HG02571 (cell line): ENCODE results near the gene GIMD1.
"Not testable (repeated sequence)": the region's sequence is repeated elsewhere in the genome, so short reads cannot be mapped to it uniquely, and the experiment has no call there.

Experiments
- ATAC-seq: cut with Tn5 transposase; IDR thresholded peaks from one replicate; pipeline ENCODE4 v1.9.1; 2021; ENCODE audit warnings: mild to moderate bottlenecking, moderate library complexity; ENCODE audit not compliant: unreplicated experiment

GIMD1 gene

GRCh38 chr4:106368678-106369077, at the start of gene GIMD1:
Gene GIMD1 (minus strand): TSS chr4:106368778. CDS start chr4:106367435, 1,343 bp downstream.
- no peak for ATAC-seq

GRCh38 chr4:106414366-106414765, 45.8 kb upstream of the GIMD1 start:
- ATAC-seq = no peak

GRCh38 chr4:106409901-106410889, 41.6 kb upstream of the GIMD1 start:
- ATAC-seq = no peak

GRCh38 chr4:106408004-106408403, 39.4 kb upstream of the GIMD1 start:
- ATAC-seq = not testable (repeated sequence)

DNA sequence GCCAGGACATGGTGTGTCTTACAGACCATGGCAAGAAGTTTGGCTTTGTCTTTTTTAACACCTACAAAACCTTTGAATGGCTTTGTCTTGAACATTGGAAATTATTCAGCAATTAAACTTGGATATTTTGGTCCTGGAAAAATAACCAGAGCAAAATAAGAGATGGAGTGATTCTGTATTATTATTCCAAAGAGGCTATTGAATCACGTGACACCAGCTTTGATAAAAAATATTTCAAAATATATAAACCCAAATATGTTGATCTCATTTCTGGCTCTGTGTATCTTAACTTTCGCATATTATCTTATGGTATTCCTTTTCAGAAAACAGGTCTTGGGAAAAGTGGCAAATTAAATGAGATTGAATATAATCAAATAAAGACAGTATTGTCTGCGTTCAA, 32.6 kb upstream of the GIMD1 start:
- no peak for ATAC-seq

- not testable (repeated sequence) for ATAC-seq
Observed at GRCh38 chr4:106398898-106399297, 30.3 kb upstream of the GIMD1 start.

GRCh38 chr4:106395582-106395981, 27.0 kb upstream of the GIMD1 start:
- ATAC-seq = no peak

- ATAC-seq = no peak
Observed at GRCh38 chr4:106385853-106386393, 17.3 kb upstream of the GIMD1 start.

GRCh38 chr4:106384878-106385277, 16.3 kb upstream of the GIMD1 start:
- ATAC-seq = no peak

DNA sequence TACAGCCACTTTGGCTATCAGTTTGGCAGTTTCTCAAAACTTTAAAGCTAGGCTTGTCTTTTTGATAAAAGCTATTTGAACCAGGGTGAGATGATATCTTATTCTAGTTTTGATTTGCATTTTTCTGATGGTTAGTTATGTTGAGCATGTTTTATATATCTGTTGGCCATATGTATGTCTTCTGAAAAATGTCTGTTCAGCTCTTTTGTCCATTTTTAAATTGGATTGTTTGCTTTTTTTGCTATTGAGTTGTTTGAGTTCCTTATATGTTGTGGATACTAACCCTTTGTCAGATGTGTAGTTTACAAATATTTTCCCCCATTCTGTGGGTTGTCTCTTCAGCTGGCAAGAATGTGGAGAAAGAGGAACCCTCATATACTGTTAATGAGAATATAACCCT, 11.6 kb upstream of the GIMD1 start:
- ATAC-seq = no peak

GRCh38 chr4:106373026-106373425, 4.4 kb upstream of the GIMD1 start:
- no peak for ATAC-seq

GRCh38 chr4:106371161-106371560, 2.6 kb upstream of the GIMD1 start:
- no peak for ATAC-seq

GRCh38 chr4:106370214-106370613, 1.6 kb upstream of the GIMD1 start:
- ATAC-seq = no peak

- ATAC-seq = no peak
Observed at GRCh38 chr4:106369456-106370060, 980 bp upstream of the GIMD1 start.

DNA sequence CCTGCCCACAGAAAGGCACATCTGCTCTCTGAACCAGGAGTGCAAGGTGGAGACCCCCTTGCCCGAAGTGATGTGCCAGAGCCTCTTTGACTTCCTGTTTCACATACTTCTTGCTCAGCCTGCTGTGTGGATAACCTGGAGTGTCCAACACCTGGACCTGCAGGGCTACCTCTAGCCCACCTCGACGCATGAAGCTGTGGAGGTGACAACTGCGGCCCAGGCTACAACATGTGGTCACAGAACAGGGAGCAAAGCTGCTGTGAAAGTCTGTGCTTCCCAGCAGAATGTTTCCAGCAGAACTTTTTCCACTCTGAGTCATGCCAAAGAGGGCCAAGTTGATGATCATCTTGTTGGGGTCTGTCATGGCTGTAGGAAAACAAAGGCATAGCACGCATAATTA, 1.5 kb downstream of the GIMD1 start:
- no peak for ATAC-seq

DNA sequence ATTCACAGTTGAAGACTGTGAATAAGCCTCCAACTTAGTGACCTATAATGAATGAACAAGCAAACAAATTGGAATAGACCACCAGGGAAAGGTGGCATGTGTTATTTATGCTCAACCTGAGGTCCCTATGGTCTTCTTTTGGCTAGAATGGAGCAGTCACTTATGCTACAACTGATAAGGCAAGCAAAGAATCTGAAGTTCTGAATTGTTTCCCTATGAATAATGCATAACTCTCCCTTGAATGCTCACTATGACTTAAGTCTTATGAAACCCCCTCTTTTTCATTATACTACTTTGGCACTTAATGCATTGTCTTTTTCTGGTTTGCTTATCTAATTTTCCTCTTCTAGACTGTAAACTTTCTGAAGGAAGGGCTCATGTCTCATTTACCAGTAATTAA, 2.6 kb downstream of the GIMD1 start:
- no peak for ATAC-seq

DNA sequence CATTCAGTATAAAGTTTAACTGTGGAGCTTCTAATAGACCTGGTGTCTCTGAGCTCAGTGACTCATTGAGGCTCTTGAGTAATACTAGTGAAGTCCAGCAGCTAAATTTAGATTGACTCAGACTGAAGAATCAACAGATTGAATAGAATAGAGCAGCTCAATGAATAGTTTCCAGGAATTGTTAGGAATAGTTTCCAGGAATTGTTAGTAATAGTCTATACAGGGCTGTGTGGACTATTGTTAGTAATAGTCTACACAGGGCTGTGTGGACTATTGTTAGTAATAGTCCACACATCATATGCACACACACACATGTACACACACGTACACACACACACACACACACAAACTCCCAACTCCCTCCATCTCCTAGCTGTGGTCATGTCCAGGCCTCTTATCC, 3.0 kb downstream of the GIMD1 start:
- no peak for ATAC-seq

DNA sequence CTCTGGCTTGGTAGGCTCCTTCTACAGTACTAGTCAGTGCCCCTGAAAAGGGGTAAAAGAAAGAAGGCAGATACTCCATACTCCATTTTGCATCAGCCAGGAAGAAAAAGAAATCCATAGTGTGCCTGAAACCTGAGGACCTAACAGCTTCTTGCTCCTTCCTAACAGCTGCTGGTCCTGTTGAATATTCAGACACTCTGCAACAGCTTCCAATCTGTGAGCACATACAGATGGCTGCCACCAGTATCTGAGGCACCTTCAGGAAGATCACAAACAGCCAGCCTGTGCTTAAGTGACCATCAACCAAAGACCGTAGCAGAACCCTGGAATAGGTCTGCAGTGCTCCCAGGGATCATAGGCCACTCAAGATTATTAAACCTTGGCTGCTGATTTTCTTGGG, 4.3 kb downstream of the GIMD1 start:
- ATAC-seq = no peak

DNA sequence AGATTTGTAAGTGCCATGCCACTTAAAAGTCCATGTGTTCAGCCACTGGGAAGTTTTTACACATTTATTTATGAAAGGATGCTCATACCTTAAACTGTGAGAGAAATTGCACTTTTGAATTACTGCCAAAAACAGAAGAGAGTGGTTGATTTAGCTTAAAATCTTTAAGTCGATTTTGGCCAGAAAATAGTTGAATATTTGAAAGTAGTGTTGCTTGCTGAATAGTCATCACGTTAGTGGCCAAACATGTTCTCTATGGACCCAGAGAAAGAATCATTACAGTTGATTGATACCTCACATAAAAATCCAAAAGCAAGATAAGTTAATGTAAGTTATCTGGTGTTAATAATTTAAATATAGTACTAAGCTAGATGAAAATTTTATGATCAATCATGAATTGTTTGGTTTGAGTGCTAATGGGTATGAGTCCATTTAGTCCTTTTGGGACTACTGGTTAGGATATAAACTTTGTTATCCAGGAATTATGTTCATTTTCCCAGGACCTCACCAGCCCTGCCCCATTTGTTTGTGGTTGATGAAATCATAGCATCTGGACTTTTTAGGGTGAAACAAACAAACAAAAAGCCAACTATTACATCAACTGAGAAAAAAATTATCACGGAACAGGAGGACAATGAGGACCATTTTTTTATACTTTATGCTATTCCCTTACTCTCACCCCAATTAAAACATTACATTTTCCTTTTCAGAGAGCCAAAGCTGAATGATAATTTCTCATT, 6.3 kb downstream of the GIMD1 start:
- ATAC-seq = no peak

DNA sequence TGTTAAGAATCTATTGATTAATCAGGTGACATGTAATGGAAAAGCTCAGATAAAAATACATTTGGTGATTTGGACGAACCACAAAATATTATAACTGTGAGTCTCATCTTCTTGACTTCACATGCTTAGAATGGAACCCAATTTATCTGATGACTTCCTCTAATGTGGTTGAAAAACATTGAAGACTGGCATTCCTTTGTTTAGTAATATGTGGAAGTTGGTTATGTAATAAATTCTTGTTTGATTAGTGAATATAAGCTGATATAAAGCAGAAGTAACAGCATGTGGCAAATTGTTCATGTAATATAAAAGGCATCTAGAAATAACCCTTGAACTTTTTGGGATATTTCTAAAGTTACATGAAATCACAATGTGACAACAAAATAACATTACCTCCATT, 9.7 kb downstream of the GIMD1 start:
- no peak for ATAC-seq

DNA sequence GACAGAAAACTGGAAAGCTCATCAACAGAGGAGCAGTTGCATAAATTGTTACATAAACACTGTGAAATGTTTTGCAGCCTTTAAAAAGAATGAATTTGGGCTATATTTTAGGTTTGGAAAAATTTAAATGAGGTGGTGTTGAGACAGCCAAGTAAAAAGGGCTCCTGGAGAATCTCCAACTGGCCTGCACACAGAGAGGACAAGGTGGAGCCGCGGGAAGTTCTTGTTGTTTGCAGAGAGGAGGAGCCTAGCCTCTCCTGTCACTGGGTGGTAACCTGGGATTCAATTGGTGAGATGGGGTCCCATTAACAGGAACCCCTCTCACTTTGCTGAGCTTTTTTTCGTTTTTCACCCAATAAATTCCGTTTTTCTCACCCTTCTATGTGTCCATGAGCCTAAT, 13.4 kb downstream of the GIMD1 start:
- ATAC-seq = no peak
